HG02610 (cell line): ENCODE data around the gene ABCC8.
A peak's percentile ranks its signal among the peaks of the same experiment; 100 is the strongest.

Experiments used
- ATAC-seq: cut with Tn5 transposase; IDR thresholded peaks from one replicate; pipeline ENCODE4 v1.9.1; 2021; ENCODE audit warnings: mild to moderate bottlenecking, moderate library complexity; ENCODE audit not compliant: unreplicated experiment

The ABCC8 gene

DNA sequence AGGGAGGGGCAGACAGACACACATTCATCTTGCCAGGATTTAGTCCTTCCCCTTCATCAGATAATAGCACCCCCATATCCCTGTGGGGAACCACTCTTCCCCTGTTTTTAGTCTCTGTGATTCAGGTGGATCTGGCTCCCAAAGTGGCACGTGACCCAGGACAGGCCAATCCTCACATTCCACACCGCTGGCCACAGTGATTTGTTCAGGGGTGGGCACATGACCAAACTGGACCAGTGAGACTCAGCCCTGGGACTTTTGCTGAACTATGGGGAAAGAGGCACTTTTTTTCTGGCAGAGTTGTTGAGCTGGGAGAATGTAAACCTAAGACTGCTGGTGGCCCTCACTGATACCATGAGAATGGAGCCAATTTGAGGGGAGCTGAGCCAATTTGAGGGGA, 69.1 kb downstream of the ABCC8 start:
- no peak for ATAC-seq

DNA sequence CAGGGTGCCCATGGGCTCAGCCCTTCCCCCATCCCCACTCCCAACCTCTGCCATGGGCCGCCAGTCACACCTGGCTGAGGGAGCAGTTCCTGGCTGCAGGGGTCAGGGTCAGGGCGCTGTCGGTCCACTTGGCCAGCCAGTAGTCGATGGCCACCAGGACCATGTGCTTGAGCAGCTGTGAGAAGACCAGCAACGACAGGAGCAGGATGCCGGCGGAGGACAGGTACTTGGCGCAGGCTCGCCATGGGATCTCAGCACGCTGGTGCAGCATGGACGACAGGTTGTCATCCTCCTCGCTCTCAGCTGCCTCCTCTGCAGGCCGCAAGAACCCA, 69.9 kb downstream of the ABCC8 start:
- no peak for ATAC-seq

DNA sequence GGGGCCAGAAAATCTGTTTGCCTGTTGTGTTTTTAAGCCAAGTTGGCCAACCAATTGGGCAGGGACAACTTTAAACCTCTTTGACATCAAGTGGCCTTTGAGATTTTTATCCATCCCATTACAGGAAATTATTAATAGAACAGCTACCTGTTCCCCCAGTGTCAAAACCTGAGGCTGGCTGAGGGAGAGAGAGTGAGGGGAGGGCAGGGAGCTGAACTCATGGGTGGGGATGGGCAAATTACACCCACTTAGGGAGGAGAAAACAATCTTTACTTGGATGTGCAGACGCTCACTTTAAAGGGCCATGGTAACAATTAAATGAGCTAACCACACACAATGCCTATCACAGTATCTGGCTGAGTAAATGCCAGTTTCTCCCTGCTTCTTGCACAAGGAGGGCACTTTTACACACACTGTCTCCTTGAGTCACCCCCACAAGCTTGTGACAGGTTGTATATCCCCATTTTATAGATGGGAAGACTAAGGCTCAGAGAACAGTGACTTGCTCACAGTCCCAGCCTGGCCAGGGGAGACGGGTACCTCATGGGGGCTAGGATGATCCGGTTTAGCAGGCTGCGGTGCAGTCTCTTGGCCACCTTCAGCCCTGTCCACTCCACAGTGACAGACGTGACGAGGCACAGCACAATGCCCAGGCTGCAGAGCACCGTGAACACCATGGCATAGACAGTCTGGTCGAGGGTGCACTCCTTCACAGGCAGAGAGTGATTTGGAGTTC, 70.4 kb downstream of the ABCC8 start:
- ATAC-seq, result no peak

DNA sequence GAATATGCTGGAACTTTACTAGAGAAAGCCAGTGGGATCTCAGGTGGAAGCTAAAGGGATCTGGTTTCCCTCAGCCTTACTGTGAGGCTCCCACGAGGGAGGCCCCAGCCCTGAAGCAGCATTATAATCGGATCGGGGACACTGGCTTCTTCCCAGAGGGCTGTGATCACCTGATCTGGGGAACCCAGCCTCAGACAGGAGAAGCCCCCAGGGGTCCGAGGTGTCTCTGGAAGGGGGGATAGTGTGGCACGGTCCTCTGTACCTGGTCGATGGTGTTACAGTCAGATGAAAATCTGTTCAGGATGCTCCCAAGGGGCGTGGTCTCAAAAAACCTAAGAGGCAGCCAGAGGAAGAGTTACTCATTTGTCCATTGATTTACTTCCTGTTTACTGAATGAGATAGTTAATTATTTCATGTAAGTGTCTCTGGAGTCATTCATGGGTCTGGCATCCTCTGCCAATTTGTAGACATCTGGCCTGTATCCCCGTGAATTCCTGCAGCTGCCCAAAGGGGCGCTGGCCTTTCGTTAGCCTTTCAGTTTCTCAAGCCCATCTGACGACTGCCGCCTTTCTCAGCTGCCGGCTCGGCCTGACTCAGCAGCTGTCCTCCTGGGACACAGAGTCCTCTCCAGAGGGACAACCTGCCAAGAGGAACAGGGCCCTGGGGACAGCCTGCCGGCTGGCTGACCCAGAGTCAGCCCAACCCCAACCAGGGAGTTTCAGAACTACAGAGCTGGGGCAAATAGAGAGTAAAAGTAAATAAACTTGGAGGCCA, 71.2 kb downstream of the ABCC8 start:
- no peak for ATAC-seq

DNA sequence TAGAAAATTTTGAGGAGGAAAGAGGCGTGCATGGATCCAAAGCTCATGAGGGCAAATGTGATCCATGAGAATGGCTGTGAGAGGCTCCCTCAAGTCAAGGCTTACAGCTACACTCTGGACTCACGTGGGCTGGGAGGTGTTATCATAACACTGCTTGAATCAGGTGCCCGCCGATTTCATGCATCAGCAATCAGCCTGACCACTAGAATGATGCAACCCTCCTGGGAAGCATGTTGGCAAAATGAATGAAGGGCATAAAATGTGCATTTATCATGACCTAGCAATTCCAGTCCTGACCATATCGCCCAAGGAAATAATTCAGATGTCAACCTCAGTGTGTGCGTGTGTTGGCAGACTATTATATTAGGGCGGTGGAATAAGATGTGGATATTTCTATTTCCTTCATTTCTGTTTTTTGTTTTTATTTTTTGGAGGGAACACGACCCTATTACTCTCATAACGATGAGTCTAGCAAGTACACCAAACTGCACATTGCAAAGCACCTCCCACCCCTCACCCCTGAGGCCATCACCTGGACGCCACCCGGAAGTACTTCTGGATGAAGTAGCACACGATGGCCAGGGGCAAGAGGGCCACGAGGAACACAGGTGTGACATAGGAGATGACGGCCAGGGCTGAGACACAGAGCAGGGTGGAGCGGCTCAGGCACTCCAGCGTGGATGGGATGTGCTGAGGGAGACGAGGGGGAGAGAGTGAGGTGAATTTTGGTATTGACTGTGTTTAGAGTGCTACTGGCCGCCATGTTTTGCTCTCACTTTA, 72.5 kb downstream of the ABCC8 start:
- no peak for ATAC-seq

DNA sequence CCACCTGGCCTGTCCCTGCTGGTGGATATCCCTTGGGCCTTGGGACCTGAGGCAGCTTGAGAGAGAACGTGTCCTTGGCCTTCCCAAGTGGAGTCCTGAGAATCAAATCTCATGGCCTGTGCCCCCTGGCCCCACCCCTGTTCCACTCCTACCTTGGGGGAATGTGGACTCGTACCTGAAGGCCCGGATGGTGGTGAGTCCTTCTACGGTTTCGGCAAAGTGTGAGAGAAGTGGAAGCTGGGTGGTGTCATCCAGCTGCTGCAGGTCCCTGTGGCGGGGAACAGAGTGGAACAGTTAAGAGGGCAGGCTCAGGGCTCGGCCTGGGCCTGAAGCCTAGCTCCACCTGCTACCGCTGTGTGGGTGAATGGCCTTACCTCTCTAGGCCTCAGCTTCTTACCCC, 74.2 kb downstream of the ABCC8 start:
- no peak for ATAC-seq

- ATAC-seq, result no peak
Measured at GRCh38 chr11:17401841-17402240, 74.8 kb downstream of the ABCC8 start.

GRCh38 chr11:17401316-17401715, 75.3 kb downstream of the ABCC8 start:
- ATAC-seq, result no peak

GRCh38 chr11:17400048-17400775, 76.4 kb downstream of the ABCC8 start:
- ATAC-seq, result peak; percentile 54

DNA sequence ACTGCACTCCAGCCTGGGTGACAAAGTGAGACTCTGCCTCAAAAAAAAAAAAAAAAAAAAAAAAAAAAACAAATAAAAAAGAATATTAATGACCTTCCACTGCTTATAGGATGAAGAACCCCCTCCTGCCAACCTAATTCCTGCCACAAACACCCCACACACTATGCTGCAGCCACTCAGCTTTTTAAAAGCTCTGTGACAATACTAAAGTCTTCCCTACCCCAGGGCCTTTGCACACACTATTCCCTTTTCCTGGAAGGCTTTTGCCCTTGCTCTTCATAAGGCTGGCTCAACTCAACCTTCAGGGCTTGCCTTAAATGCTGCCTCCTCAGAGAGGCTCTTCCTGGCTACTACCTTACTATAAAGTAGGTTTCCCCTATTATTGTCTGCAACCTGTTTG, 77.4 kb downstream of the ABCC8 start:
- ATAC-seq, result no peak

DNA sequence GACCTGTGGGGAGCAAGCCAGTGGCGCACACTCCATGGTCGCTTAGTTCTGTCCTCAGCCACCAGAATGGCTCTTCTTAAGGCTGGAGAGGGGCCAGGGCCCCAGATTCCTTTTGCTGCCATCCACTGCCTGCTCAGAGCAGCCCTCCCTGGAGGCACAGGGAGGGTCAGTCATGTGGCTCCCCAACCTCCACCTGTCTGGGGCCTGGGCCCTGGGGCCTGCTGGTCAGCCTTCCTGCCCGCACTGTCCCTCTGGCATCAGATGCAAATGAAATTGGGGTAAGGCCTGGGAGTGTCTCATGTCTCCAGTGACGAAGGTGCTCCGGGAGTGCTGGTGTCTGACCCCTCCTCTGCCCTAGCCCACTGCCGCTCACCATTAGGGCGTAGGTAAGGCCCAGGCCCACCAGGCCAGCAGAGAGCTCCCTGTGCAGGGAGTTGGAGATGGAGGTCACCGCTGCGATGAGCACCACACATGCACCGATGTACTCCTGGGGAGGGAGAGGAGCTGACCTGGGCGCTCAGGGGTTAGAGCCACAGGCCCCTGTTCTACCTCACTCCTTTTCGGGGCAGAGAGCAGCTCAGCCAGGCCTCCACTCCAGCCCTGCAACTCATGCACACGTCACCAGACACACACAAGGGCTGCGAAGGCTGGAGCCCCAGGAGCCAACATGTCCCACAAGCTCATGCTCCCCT, 79.2 kb downstream of the ABCC8 start:
- ATAC-seq, result no peak

- no peak for ATAC-seq
Measured at GRCh38 chr11:17396598-17397310, 79.9 kb downstream of the ABCC8 start.

- ATAC-seq, result no peak
Measured at GRCh38 chr11:17395978-17396377, 80.7 kb downstream of the ABCC8 start.

DNA sequence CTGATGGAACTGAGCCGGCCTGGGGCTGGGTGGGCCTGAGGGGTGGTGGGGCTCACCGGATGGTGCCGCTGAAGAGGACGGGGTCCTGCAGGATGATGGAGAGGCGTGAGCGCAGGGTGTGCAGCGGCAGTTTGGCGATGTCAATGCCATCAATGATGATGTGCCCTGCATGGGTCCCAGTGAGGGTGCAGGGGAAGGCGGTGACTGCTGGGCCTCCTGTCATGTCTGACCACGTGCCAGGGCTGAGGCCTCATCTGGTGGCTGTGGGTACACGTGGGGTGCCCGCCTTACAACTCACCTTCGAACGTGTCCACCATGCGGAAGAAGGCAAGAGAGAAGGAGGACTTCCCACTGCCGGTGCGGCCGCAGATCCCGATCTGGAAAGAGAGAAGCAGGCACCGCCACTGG, 81.1 kb downstream of the ABCC8 start:
- ATAC-seq, result no peak

GRCh38 chr11:17394743-17395390, 81.8 kb downstream of the ABCC8 start:
- ATAC-seq, result no peak

DNA sequence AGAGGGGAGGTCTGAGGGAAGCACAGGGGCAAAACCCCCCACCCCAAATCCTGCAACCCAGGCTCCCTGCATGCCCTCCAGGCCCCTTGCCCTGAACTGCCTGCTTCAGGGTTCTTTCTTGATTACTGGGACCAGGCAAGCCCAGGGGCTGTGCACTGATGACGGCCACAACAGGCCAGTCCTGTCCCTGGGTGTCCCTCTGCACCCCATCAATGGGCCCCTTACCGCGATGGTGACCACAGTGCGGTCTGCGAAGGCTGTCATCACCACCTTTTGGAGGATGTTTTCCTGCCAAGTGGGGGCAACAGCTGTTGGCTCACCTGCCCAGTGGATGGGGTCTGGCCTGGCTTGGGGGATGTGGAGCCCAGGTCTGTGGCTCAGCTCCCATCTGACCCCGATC, 83.2 kb downstream of the ABCC8 start:
- no peak for ATAC-seq

DNA sequence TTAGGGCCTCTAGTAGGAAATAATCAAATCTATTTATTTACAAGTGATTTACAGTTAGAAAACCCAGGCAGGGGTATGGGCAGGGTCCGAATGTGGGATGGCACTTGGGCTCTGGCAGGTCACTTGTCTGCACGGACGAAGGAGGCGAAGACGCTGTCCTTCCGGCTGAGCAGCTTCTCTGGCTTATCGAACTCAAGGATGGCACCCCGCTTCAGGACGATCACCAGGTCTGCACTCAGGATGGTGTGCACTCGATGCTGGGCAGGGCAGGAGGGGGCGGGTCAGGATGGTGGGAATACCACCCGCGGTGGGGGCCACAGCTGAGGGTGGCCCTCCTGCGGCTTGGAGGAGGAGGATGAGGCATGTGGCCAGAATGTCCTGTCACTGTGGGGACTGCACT, 83.8 kb downstream of the ABCC8 start:
- ATAC-seq, result no peak

GRCh38 chr11:17391493-17392355, 84.9 kb downstream of the ABCC8 start:
- ATAC-seq, result no peak
